ENCODE measurements around the gene HOXA10. TPM values are rescaled to one million over a fixed set of nuclear protein-coding genes. Genes with fewer than 3 reads are reported as not detected.

Gene HOXA10
- total RNA-seq, 1 experiment from 2014 or later: 9.5 TPM

GRCh38 chr7:27175626-27176523 is 1.8 kb upstream of the HOXA10 start:
- H3K27me3 ChIP-seq (replicated peaks; ENCODE audit: control insufficient read depth, insufficient read depth, low read length): peaks cover 2% of the 10 kb centered on the region
- peaks cover 8% of the 10 kb centered on the region for H3K4me1 ChIP-seq
- no peak for TF ChIP-seq CTCF (IDR thresholded peaks at IDR 0.05; ENCODE audit: insufficient read depth in 1 of 2, low read depth in 1 of 2, low read length in 1 of 2, severe bottlenecking in 1 of 2, unreplicated experiment in 1 of 2)
- Mint-ChIP-seq H3K9me3 (ENCODE audit: unreplicated experiment) (no peaks in the 10 kb centered on the region), H3K4me1 (ENCODE audit: low read depth, unreplicated experiment) (peaks cover 11% of the 10 kb centered on the region), H3K27ac (ENCODE audit: unreplicated experiment) (no peak overlapping the region), H3K36me3 (ENCODE audit: insufficient read depth, unreplicated experiment) (peaks cover 10% of the 10 kb centered on the region), H3K27me3 (ENCODE audit: insufficient read depth, unreplicated experiment) (no peaks in the 10 kb centered on the region), H3K4me3 (ENCODE audit: unreplicated experiment) (no peak overlapping the region)
- H3K9me3 ChIP-seq: no peaks in the 10 kb centered on the region
- no peak overlapping the region for H3K4me3 ChIP-seq (ENCODE audit: low read depth, low read length)
- POLR2A ChIA-PET: no interaction called here
- peak in 1 of 2 experiments; percentile 26 for DNase-seq
- BruUV-seq (replicated peaks): no TSS peak
- CTCF ChIA-PET: interaction anchor here (0.8 kb wide), 1 partner anchor 10 kb away, joined by 3 read pairs; no protein-coding TSS in a partner anchor
- intact Hi-C loops (cut with micrococcal nuclease; ENCODE audit: unreplicated experiment): no loop called here
- H3K36me3 ChIP-seq (ENCODE audit: control insufficient read depth, insufficient read depth, low read length): no peaks in the 10 kb centered on the region

- no peak for TF ChIP-seq CTCF (IDR thresholded peaks at IDR 0.05; ENCODE audit: insufficient read depth in 1 of 2, low read depth in 1 of 2, low read length in 1 of 2, severe bottlenecking in 1 of 2, unreplicated experiment in 1 of 2)
- peak overlapping the region; percentile 74 for H3K4me3 Mint-ChIP-seq (ENCODE audit: unreplicated experiment)
- peaks cover 2% of the 10 kb centered on the region for H3K27me3 ChIP-seq (replicated peaks; ENCODE audit: control insufficient read depth, insufficient read depth, low read length)
- H3K27me3 Mint-ChIP-seq (ENCODE audit: insufficient read depth, unreplicated experiment): no peaks in the 10 kb centered on the region
- H3K4me1 ChIP-seq: peaks cover 12% of the 10 kb centered on the region
- no peak overlapping the region for H3K27ac Mint-ChIP-seq (ENCODE audit: unreplicated experiment)
- intact Hi-C loops (cut with micrococcal nuclease; ENCODE audit: unreplicated experiment): no loop called here
- no peaks in the 10 kb centered on the region for H3K9me3 Mint-ChIP-seq (ENCODE audit: unreplicated experiment)
- ChIA-PET CTCF (no interaction called here), POLR2A (no interaction called here)
- peaks cover 10% of the 10 kb centered on the region for H3K36me3 Mint-ChIP-seq (ENCODE audit: insufficient read depth, unreplicated experiment)
- H3K9me3 ChIP-seq: no peaks in the 10 kb centered on the region
- H3K4me1 Mint-ChIP-seq (ENCODE audit: low read depth, unreplicated experiment): peaks cover 11% of the 10 kb centered on the region
- DNase-seq: peak in 1 of 2 experiments; percentile 29
- no peaks in the 10 kb centered on the region for H3K36me3 ChIP-seq (ENCODE audit: control insufficient read depth, insufficient read depth, low read length)
- no TSS peak for BruUV-seq (replicated peaks)
- no peak overlapping the region for H3K4me3 ChIP-seq (ENCODE audit: low read depth, low read length)
Observed at GRCh38 chr7:27174874-27175625, 930 bp upstream of the HOXA10 start.

- BruUV-seq (replicated peaks): no TSS peak
- H3K27me3 Mint-ChIP-seq (ENCODE audit: insufficient read depth, unreplicated experiment): no peaks in the 10 kb centered on the region
- H3K9me3 Mint-ChIP-seq (ENCODE audit: unreplicated experiment): no peaks in the 10 kb centered on the region
- peaks cover 14% of the 10 kb centered on the region for H3K36me3 Mint-ChIP-seq (ENCODE audit: insufficient read depth, unreplicated experiment)
- no peak overlapping the region for H3K27ac Mint-ChIP-seq (ENCODE audit: unreplicated experiment)
- H3K4me1 ChIP-seq: peaks cover 12% of the 10 kb centered on the region
- intact Hi-C loops (cut with micrococcal nuclease; ENCODE audit: unreplicated experiment): no loop called here
- POLR2A ChIA-PET: no interaction called here
- TF ChIP-seq CTCF (IDR thresholded peaks at IDR 0.05; ENCODE audit: insufficient read depth in 1 of 2, low read depth in 1 of 2, low read length in 1 of 2, severe bottlenecking in 1 of 2, unreplicated experiment in 1 of 2): no peak
- CTCF ChIA-PET: interaction anchor here (1.1 to 1.6 kb wide), 2 partner anchors 17 to 889 kb away, joined by 4 read pairs; partner anchors contain the start of gene HOXA7
- no peaks in the 10 kb centered on the region for H3K36me3 ChIP-seq (ENCODE audit: control insufficient read depth, insufficient read depth, low read length)
- H3K4me3 ChIP-seq (ENCODE audit: low read depth, low read length): peak overlapping the region; percentile 64
- peak overlapping the region; percentile 74 for H3K4me3 Mint-ChIP-seq (ENCODE audit: unreplicated experiment)
- H3K27me3 ChIP-seq (replicated peaks; ENCODE audit: control insufficient read depth, insufficient read depth, low read length): peaks cover 2% of the 10 kb centered on the region
- peaks cover 11% of the 10 kb centered on the region for H3K4me1 Mint-ChIP-seq (ENCODE audit: low read depth, unreplicated experiment)
- DNase-seq: peak; percentile 34 to 62
- no peaks in the 10 kb centered on the region for H3K9me3 ChIP-seq
Observed at GRCh38 chr7:27173511-27173955, 587 bp downstream of the HOXA10 start.

All from Caco-2 (cell line).